ENCODE measurements around the gene NRXN3. TPM values are rescaled to one million over a fixed set of nuclear protein-coding genes. Genes with fewer than 3 reads are reported as not detected.

Gene NRXN3
- total RNA-seq, 4 donors from 2014 or later = 0.56 to 1.6 (median 1.1) TPM

DNA sequence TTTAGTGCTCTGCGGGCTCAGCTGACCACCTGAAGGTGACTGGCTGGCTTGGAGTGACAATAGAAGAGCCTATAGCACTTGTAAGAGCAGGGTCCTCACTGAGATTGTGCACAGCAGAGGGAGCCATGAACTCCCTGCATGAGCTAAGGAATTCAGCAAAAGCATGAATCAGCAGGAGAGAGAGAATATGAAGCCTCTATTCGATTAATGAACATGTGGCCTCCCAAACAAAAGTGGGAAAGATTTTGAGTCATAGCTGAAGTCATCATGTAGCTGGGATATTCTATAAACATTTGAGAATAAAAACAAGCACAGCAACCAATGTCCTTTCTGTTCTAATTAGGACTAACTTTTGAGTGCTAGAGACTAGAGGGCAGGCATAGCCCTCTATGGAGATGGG, 1414.5 kb downstream of the NRXN3 start:
- TF ChIP-seq CTCF (IDR thresholded peaks at IDR 0.05) (no peak), POLR2A (IDR thresholded peaks at IDR 0.05) (no peak)
- intact Hi-C loops (cut with DNase I) = no loop called here
- H3K9me3 ChIP-seq = no peaks in the 10 kb centered on the region
- peaks cover 0 to 4% of the 10 kb centered on the region in 2 donors for H3K4me1 ChIP-seq
- no peak overlapping the region for H3K27ac ChIP-seq
- no peak overlapping the region for H3K4me3 ChIP-seq (replicated peaks in 1 of 3)
- H3K27me3 ChIP-seq = no peaks in the 10 kb centered on the region
- no peak for DNase-seq
- 52 to 71% methylated on average over 2 of the region's 2 CpGs for WGBS, 2 donors
- no peaks in the 10 kb centered on the region for H3K36me3 ChIP-seq

DNA sequence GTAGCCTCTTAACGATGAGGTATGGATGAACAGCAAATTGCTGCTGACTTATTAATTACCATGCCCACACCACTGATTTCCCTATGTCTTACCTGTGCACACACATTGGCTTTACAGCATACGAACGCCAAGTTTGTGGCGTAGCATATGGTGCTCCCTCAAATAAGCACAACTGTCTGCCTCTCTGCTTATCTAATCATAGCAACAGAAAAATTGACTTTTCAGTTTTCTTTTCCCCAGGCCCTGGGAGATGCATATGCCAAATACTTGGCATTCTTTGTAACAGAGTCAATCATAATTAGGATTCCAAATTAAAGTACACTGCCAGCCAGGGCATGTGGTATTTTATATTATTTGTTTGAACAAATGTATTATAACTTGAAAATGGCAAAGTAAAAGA, 1415.7 kb downstream of the NRXN3 start:
- Histone ChIP-seq H3K9me3 (no peaks in the 10 kb centered on the region), H3K36me3 (no peaks in the 10 kb centered on the region), H3K4me1 (peaks cover 0 to 4% of the 10 kb centered on the region in 2 donors), H3K4me3 (replicated peaks in 1 of 3) (no peak overlapping the region), H3K27ac (no peak overlapping the region), H3K27me3 (no peaks in the 10 kb centered on the region)
- 80 to 96% methylated on average over 4 of the region's 4 CpGs for WGBS, 2 donors
- intact Hi-C loops (cut with DNase I) = no loop called here
- TF ChIP-seq POLR2A (IDR thresholded peaks at IDR 0.05) = no peak
- TF ChIP-seq CTCF (IDR thresholded peaks at IDR 0.05) = no peak
- no peak for DNase-seq

- 67 to 84% methylated on average over 5 of the region's 5 CpGs for WGBS, 2 donors
- intact Hi-C loops (cut with DNase I) = no loop called here
- Histone ChIP-seq H3K36me3 (no peaks in the 10 kb centered on the region), H3K9me3 (no peaks in the 10 kb centered on the region), H3K27ac (no peak overlapping the region), H3K4me3 (replicated peaks in 1 of 3) (no peak overlapping the region), H3K27me3 (no peaks in the 10 kb centered on the region), H3K4me1 (peaks cover 0 to 4% of the 10 kb centered on the region in 2 donors)
- peak; percentile 7 to 9 for DNase-seq
- TF ChIP-seq POLR2A (IDR thresholded peaks at IDR 0.05) (no peak), CTCF (IDR thresholded peaks at IDR 0.05) (no peak)
These were observed 1416.2 kb downstream of the NRXN3 start for GRCh38 chr14:79586416-79586815.

DNA sequence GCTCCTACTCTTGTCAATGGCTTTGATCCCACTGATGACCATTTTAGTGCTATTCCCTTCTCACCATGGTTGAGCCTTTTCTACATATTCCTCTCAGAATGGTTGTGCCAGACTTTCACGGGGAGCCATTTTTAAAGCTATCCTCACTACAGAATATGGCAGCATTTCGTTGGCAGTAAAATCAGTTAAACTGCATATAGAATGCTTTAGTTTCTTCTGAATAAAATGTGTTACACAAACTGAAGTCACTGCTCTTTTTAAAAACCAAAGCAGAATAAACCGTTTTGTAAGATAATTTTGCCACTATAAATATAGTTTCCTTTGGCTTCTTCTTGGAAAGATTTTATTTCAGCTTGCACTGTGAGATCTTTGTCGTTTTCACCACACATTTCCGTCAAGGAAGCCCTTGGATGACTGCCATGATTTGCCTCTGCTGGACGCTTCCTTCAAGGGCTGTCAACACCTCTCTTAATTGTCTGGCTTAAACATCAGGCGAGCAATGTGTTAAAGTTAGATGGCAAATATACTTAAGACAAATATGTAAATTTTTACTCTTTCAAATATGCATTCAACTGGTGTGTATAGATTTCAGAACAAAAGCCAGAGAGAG, 1416.9 kb downstream of the NRXN3 start:
- intact Hi-C loops (cut with DNase I) = no loop called here
- H3K4me3 ChIP-seq (replicated peaks in 1 of 3) = no peak overlapping the region
- WGBS, 2 donors = 47 to 53% methylated on average over 7 of the region's 7 CpGs
- TF ChIP-seq CTCF (IDR thresholded peaks at IDR 0.05) = no peak
- no peak for DNase-seq
- no peaks in the 10 kb centered on the region for H3K9me3 ChIP-seq
- H3K4me1 ChIP-seq = peaks cover 0 to 4% of the 10 kb centered on the region in 2 donors
- no peaks in the 10 kb centered on the region for H3K27me3 ChIP-seq
- no peaks in the 10 kb centered on the region for H3K36me3 ChIP-seq
- H3K27ac ChIP-seq = no peak overlapping the region

- H3K36me3 ChIP-seq = no peaks in the 10 kb centered on the region
- H3K4me3 ChIP-seq (replicated peaks in 1 of 3) = no peak overlapping the region
- DNase-seq = no peak
- peaks cover 0 to 4% of the 10 kb centered on the region in 2 donors for H3K4me1 ChIP-seq
- TF ChIP-seq POLR2A (IDR thresholded peaks at IDR 0.05) (no peak), CTCF (IDR thresholded peaks at IDR 0.05) (no peak)
- no peak overlapping the region for H3K27ac ChIP-seq
- H3K9me3 ChIP-seq = no peaks in the 10 kb centered on the region
- WGBS, 2 donors = 95 to 97% methylated on average over 1 of the region's 1 CpG
- intact Hi-C loops (cut with DNase I) = no loop called here
- no peaks in the 10 kb centered on the region for H3K27me3 ChIP-seq
These were observed 1417.7 kb downstream of the NRXN3 start for GRCh38 chr14:79587875-79588274.
